ENCODE data around the gene CAMTA1.
"Not testable (repeated sequence)": the region's sequence is repeated elsewhere in the genome, so short reads cannot be mapped to it uniquely, and the experiment has no call there.

CAMTA1 gene

GRCh38 chr1:7684132-7684531 lies 898.9 kb downstream of the CAMTA1 start:
- in situ Hi-C loops (cut with MboI; ENCODE audit: low sequenced_read_pairs): no loop called here

DNA sequence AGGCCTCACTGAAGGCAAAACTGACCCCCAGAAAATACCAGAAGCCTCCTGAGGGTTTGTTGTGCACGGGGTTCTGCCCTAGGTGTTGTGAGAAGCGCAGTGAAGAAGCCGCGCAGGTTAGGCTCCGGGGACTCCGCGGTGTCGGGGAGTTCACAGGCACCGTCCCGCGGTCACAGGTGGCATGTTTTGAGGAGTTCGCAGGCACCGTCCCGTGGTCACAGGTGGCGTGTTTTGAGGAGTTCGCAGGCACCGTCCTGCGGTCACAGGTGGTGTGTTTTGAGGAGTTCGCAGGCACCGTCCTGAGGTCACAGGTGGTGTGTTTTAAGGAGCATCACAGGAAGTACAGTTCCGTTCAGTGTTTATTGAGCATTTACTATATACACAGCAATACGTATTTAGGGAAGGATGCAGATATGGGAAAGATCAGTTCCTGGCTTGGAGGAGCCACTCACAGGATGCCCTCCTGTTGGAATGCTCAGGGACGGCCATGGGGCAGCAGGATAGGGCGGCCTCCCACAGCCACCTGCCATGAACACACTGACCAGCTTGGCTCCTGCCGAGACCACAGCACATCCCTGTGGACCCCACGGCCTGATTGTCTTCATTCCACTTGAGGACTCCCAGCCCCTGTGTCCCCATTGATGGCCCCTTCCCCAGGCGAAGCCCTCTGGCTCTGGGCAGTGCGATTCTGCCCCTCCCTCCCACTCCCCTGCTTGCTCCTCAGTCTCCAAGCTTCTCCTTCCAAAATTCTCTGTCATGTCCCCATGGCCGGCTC lies 899.8 kb downstream of the CAMTA1 start:
- in situ Hi-C loops (cut with MboI; ENCODE audit: low sequenced_read_pairs): no loop called here

DNA sequence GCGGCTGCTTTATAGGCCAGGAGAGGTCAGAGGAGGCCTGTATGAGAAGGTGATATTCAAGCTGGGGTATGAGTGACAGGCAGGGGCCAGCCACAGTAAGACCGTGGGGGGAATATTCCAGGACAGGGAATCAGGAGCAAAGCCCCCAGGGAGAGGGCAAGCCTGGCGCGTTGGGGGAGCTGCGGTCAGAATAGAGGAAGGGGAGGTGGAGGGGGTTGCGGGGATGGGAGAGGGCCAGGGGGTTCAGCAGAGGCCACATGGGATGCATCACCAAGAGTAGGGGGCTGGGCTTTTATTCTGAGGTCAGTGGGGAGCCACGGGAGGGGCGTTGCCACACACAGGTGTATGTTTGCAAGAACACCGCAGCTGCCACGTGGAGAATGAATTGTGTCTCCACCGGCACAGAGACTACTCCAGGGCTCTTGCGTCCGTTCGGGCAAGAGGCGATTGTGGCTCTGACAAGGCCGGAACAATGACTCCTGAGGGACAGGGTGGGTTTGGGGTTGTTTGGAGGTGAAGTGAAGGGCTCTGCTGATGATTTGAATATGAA lies 901.1 kb downstream of the CAMTA1 start:
- in situ Hi-C loops (cut with MboI; ENCODE audit: low sequenced_read_pairs): no loop called here

DNA sequence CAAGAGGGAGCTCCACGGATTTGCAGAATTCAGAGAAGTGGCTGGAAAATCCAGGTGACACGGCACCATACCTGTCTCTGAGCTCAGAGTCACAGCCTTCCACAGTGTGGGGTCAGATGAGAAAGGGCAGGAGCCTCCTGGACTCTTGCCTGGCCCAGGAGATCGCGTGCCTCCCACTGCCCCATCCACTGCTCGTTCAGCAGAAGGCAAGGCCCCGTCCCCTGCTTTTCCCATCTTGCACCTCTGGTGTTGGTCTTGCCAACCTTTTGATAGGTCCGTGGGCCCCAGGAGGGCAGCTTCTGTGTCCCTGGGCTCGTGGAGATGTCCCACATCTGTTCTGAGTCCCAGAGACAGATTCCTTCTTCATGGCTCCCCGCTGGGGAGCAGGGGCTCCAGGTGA lies 902.2 kb downstream of the CAMTA1 start:
- in situ Hi-C loops (cut with MboI; ENCODE audit: low sequenced_read_pairs): no loop called here

GRCh38 chr1:7688659-7689058 lies 903.4 kb downstream of the CAMTA1 start:
- in situ Hi-C loops (cut with MboI; ENCODE audit: low sequenced_read_pairs): no loop called here

DNA sequence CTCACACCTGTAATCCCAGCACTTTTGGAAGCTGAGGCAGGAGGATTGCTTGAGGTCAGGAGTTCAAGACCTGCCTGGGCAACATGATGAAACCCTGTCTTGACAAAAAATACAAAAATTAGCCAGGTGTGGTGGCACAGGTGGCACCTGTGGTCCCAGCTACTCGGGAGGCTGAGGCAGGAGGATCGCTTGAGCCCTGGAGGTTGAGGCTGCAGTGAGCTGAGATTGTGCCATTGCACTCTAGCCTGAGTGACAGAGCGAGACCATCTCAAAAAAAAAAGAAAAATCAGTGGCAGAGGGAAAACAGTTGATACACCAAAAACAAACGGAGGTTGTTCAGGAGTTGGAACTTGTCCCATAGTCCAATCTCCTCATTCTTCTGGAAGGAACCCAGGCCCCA lies 904.1 kb downstream of the CAMTA1 start:
- in situ Hi-C loops (cut with MboI; ENCODE audit: low sequenced_read_pairs): not testable (repeated sequence)

- in situ Hi-C loops (cut with MboI; ENCODE audit: low sequenced_read_pairs): no loop called here
Measured at GRCh38 chr1:7690076-7690475, 904.8 kb downstream of the CAMTA1 start.

GRCh38 chr1:7690496-7691182 lies 905.4 kb downstream of the CAMTA1 start:
- in situ Hi-C loops (cut with MboI; ENCODE audit: low sequenced_read_pairs): no loop called here

DNA sequence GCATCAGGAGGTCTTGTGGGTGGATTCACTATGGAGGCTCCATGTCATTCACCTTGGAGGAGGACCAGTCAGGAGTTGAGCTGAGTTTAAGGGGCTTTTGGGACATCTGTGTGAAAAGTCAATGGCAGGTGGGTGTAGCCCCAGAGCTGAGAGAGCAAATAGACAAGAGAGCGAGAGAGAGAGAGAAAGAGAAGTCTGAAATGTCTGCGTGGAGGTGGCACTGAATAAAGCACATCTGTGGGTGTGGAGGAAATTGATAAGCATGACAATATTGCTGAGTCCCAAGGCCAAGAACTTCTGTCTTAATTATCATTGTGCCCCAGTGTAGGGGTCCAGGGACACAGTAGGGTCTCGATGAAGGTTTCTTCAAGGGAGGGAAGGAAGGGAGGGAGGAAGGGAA lies 906.3 kb downstream of the CAMTA1 start:
- in situ Hi-C loops (cut with MboI; ENCODE audit: low sequenced_read_pairs): no loop called here

GRCh38 chr1:7692005-7692404 lies 906.8 kb downstream of the CAMTA1 start:
- in situ Hi-C loops (cut with MboI; ENCODE audit: low sequenced_read_pairs): no loop called here

DNA sequence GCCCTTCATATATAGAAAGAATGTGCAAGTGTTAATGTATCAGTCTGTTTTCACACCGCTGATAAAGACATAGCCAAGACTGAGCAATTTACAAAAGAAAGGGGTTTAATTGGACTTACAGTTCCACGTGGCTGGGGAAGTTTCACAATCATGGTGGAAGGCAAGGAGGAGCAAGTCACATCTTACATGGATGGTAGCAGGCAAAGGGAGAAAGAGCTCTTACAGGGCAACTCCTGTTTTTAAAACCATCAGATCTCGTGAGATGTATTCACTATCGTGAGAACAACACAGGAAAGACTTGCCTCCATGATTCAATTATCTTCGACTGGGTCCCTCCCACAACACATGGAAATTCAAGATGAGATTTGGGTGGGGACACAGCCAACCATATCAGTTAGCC lies 907.8 kb downstream of the CAMTA1 start:
- in situ Hi-C loops (cut with MboI; ENCODE audit: low sequenced_read_pairs): not testable (repeated sequence)

- in situ Hi-C loops (cut with MboI; ENCODE audit: low sequenced_read_pairs): no loop called here
Measured at GRCh38 chr1:7693662-7694061, 908.4 kb downstream of the CAMTA1 start.

- in situ Hi-C loops (cut with MboI; ENCODE audit: low sequenced_read_pairs): no loop called here
Measured at GRCh38 chr1:7694600-7695496, 909.6 kb downstream of the CAMTA1 start.

DNA sequence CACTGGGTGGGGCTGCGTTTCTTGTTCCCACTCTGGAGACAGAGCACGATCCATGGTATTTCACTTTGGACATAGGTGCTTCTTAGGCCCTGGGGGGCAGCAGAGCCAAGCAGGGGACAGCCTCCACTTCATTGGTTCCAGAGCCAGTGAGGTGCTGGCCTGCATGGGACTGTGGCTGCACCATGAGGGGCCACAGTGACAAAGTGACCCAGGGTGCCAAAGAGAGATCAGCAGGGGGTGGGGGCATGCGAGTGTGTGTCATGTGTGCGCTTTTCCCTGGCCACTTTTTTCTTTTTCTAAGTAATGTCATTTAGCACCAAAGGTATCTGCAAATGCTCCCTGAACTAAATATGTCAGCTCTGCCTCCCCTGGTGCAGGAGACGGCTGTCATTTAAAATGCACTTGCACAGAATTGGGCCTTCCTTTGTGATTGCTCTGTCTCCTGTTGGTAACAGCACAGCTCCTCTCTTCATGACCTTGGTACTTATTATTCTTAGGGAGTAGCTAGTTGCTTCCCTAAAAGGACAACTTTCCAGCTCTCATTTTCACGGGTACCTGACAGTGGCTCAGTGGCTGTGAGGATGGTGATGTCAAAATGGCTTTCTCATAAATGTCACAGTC lies 910.4 kb downstream of the CAMTA1 start:
- in situ Hi-C loops (cut with MboI; ENCODE audit: low sequenced_read_pairs): no loop called here

DNA sequence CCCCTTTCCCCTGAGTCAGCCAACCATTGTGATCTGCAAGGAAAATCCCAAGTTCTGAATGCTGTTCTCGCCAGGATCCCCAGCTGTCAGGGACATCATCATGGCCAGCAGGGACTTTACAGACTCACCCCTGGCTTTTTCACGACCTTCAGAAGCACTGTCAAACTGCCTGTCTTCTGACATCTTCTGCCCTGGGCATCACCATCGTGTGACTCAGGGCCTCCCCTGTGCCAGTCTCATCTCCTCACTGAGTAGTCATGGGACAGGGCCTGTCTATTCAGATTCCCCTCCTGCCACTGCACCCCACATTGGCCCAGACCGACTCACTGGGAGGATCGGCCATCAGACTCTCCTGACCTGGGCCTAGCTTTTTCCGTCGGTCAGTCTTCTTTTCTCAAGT lies 913.4 kb downstream of the CAMTA1 start:
- in situ Hi-C loops (cut with MboI; ENCODE audit: low sequenced_read_pairs): no loop called here

DNA sequence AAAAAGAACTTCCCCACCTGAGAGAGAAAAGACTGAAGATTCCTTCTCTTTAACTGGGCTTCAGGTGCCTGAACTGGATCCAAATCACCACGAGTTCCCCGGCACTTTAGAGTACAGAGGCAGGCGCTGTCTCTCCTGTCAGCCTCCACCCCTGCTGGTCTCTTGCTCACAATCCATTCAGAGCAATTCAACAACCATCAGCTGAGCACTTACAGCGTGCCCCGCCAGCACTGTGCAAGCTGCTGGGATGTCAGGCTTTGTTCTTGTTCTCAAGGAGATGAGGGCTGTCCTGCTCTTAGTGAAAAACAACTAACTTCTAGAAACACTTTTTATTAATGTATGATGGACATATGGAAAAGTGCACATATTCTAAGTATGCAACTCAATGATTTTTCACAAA lies 917.1 kb downstream of the CAMTA1 start:
- in situ Hi-C loops (cut with MboI; ENCODE audit: low sequenced_read_pairs): no loop called here

DNA sequence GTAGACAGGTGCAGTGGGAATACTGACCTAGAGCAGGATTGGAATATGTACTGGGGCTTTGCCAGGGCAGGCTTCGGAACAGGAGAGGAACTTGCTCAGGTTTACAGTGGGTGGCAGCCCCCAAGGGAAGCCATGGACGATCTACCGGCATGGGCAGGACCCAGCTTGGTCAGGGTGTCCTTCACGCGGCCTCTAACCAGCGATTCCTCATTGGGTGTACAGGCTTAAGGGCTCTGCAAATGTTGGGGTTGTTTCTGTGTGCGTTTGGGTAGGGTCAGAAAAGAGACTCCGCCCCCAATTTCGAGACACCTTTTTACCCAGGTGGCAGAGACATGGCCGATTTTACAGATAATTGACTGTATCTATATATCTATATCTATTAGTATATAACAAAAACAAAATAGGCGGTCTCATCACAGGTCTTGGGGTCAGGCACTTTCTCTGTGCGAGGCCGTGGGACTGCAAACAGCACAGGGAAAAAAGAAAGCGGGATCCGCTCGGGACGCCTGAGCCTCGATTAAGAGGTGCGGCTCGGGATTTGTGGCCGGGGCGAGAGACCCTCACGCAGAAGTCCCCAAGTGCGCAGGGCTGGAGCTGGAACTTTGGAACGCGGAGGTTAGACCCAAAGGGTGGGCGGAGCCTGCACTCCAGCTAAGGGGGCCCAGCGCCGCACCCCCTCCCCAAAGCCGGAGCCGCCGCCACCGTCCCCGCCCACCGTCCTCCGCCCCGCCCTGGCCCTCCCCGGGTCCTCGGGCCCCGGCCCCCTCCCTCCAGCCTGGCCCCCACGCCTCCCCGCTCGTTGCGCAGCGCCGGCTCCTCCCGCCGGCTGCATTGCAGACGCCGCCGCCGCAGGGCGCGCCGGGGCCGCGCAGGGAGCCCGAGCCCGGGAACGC lies 918.3 kb downstream of the CAMTA1 start:
- in situ Hi-C loops (cut with MboI; ENCODE audit: low sequenced_read_pairs): no loop called here

GRCh38 chr1:7704214-7705047 lies 919.2 kb downstream of the CAMTA1 start:
- in situ Hi-C loops (cut with MboI; ENCODE audit: low sequenced_read_pairs): no loop called here

Data from HL-60/S4 treated with retinoic acid at 250 ng/mL for 4 days and 3 days (cell line).